HEK293 (cell line): ENCODE measurements around the gene TMEM184A.
A peak's percentile ranks its signal among the peaks of the same experiment; 100 is the strongest.
"Not testable (repeated sequence)": the region's sequence is repeated elsewhere in the genome, so short reads cannot be mapped to it uniquely, and the experiment has no call there.

ENCODE experiments used
- CTCF ChIA-PET: fragments of 350-600 bp; formaldehyde crosslinking; extraction: SDS; loops from one replicate; lab custom pipeline; 2021; ENCODE audit warnings: antibody characterized with exemption; lab: Yijun Ruan, JAX
- POLR2A ChIA-PET: fragments of 300-600 bp; formaldehyde crosslinking; extraction: SDS; loops from one replicate; lab custom pipeline; 2020; ENCODE audit warnings: antibody characterized with exemption, inconsistent platforms; lab: Yijun Ruan, JAX
- H3K27ac ChIP-seq: fragments of 200-500 bp; sonication (Bioruptor generic); 2 replicates; pipeline ENCODE4 v1.5.1; 2014; ENCODE audit warnings: low read depth, low read length, control low read depth, inconsistent platforms; ENCODE audit errors: extremely low read depth
- H3K36me3 ChIP-seq, 2 experiments: fragments of 200-500 bp in 1 of 2; sonication (Bioruptor generic) in 1 of 2; 1 replicate in 1 of 2; 2 replicates in 1 of 2; pipeline ENCODE4 v1.5.1; 2014 to 2017; ENCODE audit warnings: inconsistent platforms in 2 of 2, low read length in 2 of 2; ENCODE audit not compliant: control insufficient read depth in 2 of 2, insufficient read depth in 1 of 2
- H3K4me1 ChIP-seq: fragments of 200-500 bp; sonication (Bioruptor generic); 2 replicates; pipeline ENCODE4 v1.5.1; 2014; ENCODE audit warnings: mild to moderate bottlenecking, low read length, inconsistent platforms; ENCODE audit not compliant: control insufficient read depth, insufficient read depth
- H3K4me3 ChIP-seq: 2 replicates; pipeline ENCODE4 v1.5.1; 2011; ENCODE audit warnings: low read depth, mild to moderate bottlenecking, control low read depth, low read length, moderate library complexity
- H3K9me3 ChIP-seq: fragments of 200-500 bp; sonication (Bioruptor generic); 2 replicates; pipeline ENCODE4 v1.5.1; 2014; ENCODE audit warnings: low read depth, low read length, inconsistent platforms; ENCODE audit not compliant: control insufficient read depth, insufficient read depth
- BCL11B ChIP-seq: fragments of 450-650 bp; formaldehyde crosslinking; IDR thresholded peaks from 2 replicates; pipeline ENCODE4 v1.5.1; 2016; ENCODE audit warnings: low read depth, missing biosample characterization, missing genetic modification characterization
- ELK4 ChIP-seq: IDR thresholded peaks from 2 replicates; pipeline ENCODE4 v1.6.1; 2011; ENCODE audit warnings: mild to moderate bottlenecking, low read depth, low read length, borderline replicate concordance
- GLIS1 ChIP-seq: fragments of 450-650 bp; formaldehyde crosslinking; IDR thresholded peaks from 2 replicates; pipeline ENCODE4 v1.5.1; 2016; ENCODE audit warnings: missing biosample characterization, missing genetic modification characterization
- PRDM1 ChIP-seq: fragments of 450-650 bp; formaldehyde crosslinking; IDR thresholded peaks from 2 replicates; pipeline ENCODE4; 2016; ENCODE audit warnings: missing biosample characterization, missing genetic modification characterization
- SETDB1 ChIP-seq: IDR thresholded peaks from one replicate; pipeline ENCODE4 v1.6.1; 2017; ENCODE audit warnings: mild to moderate bottlenecking, low read length, moderate library complexity, mixed read lengths; ENCODE audit not compliant: insufficient read length
- TRIM28 ChIP-seq: IDR thresholded peaks from 2 replicates; pipeline ENCODE4 v1.6.1; 2011; ENCODE audit warnings: low read length, control low read depth, borderline replicate concordance
- ZBTB7A ChIP-seq: fragments of 450-650 bp; formaldehyde crosslinking; IDR thresholded peaks from 2 replicates; pipeline ENCODE4 v1.5.1; 2016; ENCODE audit warnings: low read depth, missing biosample characterization, missing genetic modification characterization
- ZFHX2 ChIP-seq: fragments of 450-650 bp; formaldehyde crosslinking; conservative IDR thresholded peaks from 2 replicates; pipeline ENCODE4 v1.5.1; 2016; ENCODE audit warnings: missing biosample characterization, missing genetic modification characterization
- ZNF121 ChIP-seq: fragments of 450-650 bp; formaldehyde crosslinking; IDR thresholded peaks from 2 replicates; pipeline ENCODE4 v1.5.1; 2016; ENCODE audit warnings: missing biosample characterization, missing genetic modification characterization
- ZNF394 ChIP-seq: fragments of 450-650 bp; formaldehyde crosslinking; IDR thresholded peaks from 2 replicates; pipeline ENCODE4 v1.5.1; 2016; ENCODE audit warnings: missing biosample characterization, missing genetic modification characterization, mild to moderate bottlenecking, moderate library complexity, borderline replicate concordance
- ZNF433 ChIP-seq: fragments of 450-650 bp; formaldehyde crosslinking; IDR thresholded peaks from 2 replicates; pipeline ENCODE4 v1.5.1; 2016; ENCODE audit warnings: missing biosample characterization, missing genetic modification characterization, low read depth
- ZNF558 ChIP-seq: fragments of 450-650 bp; formaldehyde crosslinking; IDR thresholded peaks from 2 replicates; pipeline ENCODE4 v1.5.1; 2016; ENCODE audit warnings: missing biosample characterization, missing genetic modification characterization
- ZNF645 ChIP-seq: fragments of 450-650 bp; formaldehyde crosslinking; IDR thresholded peaks from 2 replicates; pipeline ENCODE4; 2016; ENCODE audit warnings: missing biosample characterization, missing genetic modification characterization
- ZNF791 ChIP-seq: fragments of 450-650 bp; formaldehyde crosslinking; IDR thresholded peaks from 2 replicates; pipeline ENCODE4 v1.5.1; 2016; ENCODE audit warnings: missing biosample characterization, missing genetic modification characterization
- ZNF792 ChIP-seq: fragments of 450-650 bp; formaldehyde crosslinking; IDR thresholded peaks from 2 replicates; pipeline ENCODE4 v1.5.1; 2016; ENCODE audit warnings: missing biosample characterization, missing genetic modification characterization

The TMEM184A gene

GRCh38 chr7:1520539-1521234 lies 35.3 kb downstream of the TMEM184A start (continued):
- TF ChIP-seq BCL11B (tag by site-specific recombination) (no peak), ZNF645 (tag by site-specific recombination) (no peak), ZNF792 (tag by site-specific recombination) (no peak), PRDM1 (tag by site-specific recombination) (no peak), ELK4 (no peak), ZNF558 (tag by site-specific recombination) (peak; percentile 32; the same call in 1 of the 2 replicates), ZFHX2 (tag by site-specific recombination) (no peak), ZBTB7A (tag by site-specific recombination) (no peak)
- TF ChIP-seq, all 188 proteins: peak for 30

GRCh38 chr7:1519322-1519922 lies 36.6 kb downstream of the TMEM184A start:
- not testable (repeated sequence) for H3K4me1 ChIP-seq, H3K9me3 ChIP-seq, H3K4me3 ChIP-seq, H3K36me3 ChIP-seq, H3K27ac ChIP-seq
- POLR2A ChIA-PET: interaction anchor here (2.0 kb wide), 1 partner anchor 15 kb away, joined by 5 read pairs; no protein-coding TSS in a partner anchor
- peak; percentile 98 for TF ChIP-seq ZNF791 (tag by site-specific recombination)
- 0 out of 2 replicates have a peak, but pooled peaks have one; percentile 20 for TF ChIP-seq TRIM28
- peak; percentile 56; the same call in 1 of the 2 replicates for TF ChIP-seq ZNF121
- TF ChIP-seq SETDB1: peak; percentile 91
- CTCF ChIA-PET: interaction anchor here (1.0 to 1.9 kb wide), 2 partner anchors 15 to 16 kb away, joined by 3 to 11 read pairs; partner anchors contain the start of gene INTS1

GRCh38 chr7:1516586-1517251 lies 39.3 kb downstream of the TMEM184A start:
- Histone ChIP-seq H3K4me1 (no peaks in the 10 kb centered on the region), H3K27ac (no peak overlapping the region), H3K36me3 (no peaks in the 10 kb centered on the region), H3K9me3 (no peaks in the 10 kb centered on the region), H3K4me3 (no peak overlapping the region)
- ChIA-PET CTCF (interaction anchor here (0.8 to 1.2 kb wide), 2 partner anchors 12 to 40 kb away, joined by 3 to 4 read pairs; no protein-coding TSS in a partner anchor), POLR2A (interaction anchor here (1.9 kb wide), 1 partner anchor 17 kb away, joined by 10 read pairs; no protein-coding TSS in a partner anchor)
- TF ChIP-seq ZNF433 (tag by site-specific recombination) (no peak), GLIS1 (tag by site-specific recombination) (peak; percentile 65)

- 0 out of 2 replicates have a peak, but pooled peaks have one; percentile 1 for TF ChIP-seq ZNF394
- H3K36me3 ChIP-seq, H3K27ac ChIP-seq, H3K4me3 ChIP-seq, H3K9me3 ChIP-seq, H3K4me1 ChIP-seq: not testable (repeated sequence)
- POLR2A ChIA-PET: interaction anchor here (1.9 kb wide), 1 partner anchor 18 kb away, joined by 10 read pairs; no protein-coding TSS in a partner anchor
- CTCF ChIA-PET: interaction anchor here (1.2 kb wide), 1 partner anchor 41 kb away, joined by 4 read pairs; no protein-coding TSS in a partner anchor
Measured at GRCh38 chr7:1515509-1515967, 40.5 kb downstream of the TMEM184A start.
